GM18907 (cell line): ENCODE results near the gene BLTP1.
"Not testable (repeated sequence)": the region's sequence is repeated elsewhere in the genome, so short reads cannot be mapped to it uniquely, and the experiment has no call there.

ENCODE experiments used
- ATAC-seq: cut with Tn5 transposase; IDR thresholded peaks from one replicate; pipeline ENCODE4 v1.9.1; 2021; ENCODE audit warnings: mild to moderate bottlenecking, moderate library complexity; ENCODE audit not compliant: unreplicated experiment

Gene BLTP1

GRCh38 chr4:122151982-122152710 is at the start of gene BLTP1:
Gene BLTP1 (plus strand): TSS chr4:122152331. CDS start chr4:122170648, 18,317 bp downstream.
- peak; percentile 98 for ATAC-seq

- no peak for ATAC-seq
Observed at GRCh38 chr4:122104184-122104583, 47.9 kb upstream of the BLTP1 start.

GRCh38 chr4:122107680-122108079 is 44.5 kb upstream of the BLTP1 start:
- no peak for ATAC-seq

GRCh38 chr4:122110304-122110703 is 41.8 kb upstream of the BLTP1 start:
- ATAC-seq: not testable (repeated sequence)

- ATAC-seq: no peak
Observed at GRCh38 chr4:122117743-122118142, 34.4 kb upstream of the BLTP1 start.

- ATAC-seq: no peak
Observed at GRCh38 chr4:122118243-122118642, 33.9 kb upstream of the BLTP1 start.

- ATAC-seq: no peak
Observed at GRCh38 chr4:122119739-122120138, 32.4 kb upstream of the BLTP1 start.

- no peak for ATAC-seq
Observed at GRCh38 chr4:122121593-122121992, 30.5 kb upstream of the BLTP1 start.

GRCh38 chr4:122122083-122122482 is 30.0 kb upstream of the BLTP1 start:
- ATAC-seq: no peak

GRCh38 chr4:122129061-122129460 is 23.1 kb upstream of the BLTP1 start:
- no peak for ATAC-seq

- peak; percentile 93 for ATAC-seq
Observed at GRCh38 chr4:122131562-122132157, 20.5 kb upstream of the BLTP1 start.

GRCh38 chr4:122132891-122133290 is 19.2 kb upstream of the BLTP1 start:
- no peak for ATAC-seq

GRCh38 chr4:122139139-122139538 is 13.0 kb upstream of the BLTP1 start:
- no peak for ATAC-seq

- no peak for ATAC-seq
Observed at GRCh38 chr4:122140834-122141233, 11.3 kb upstream of the BLTP1 start.

- no peak for ATAC-seq
Observed at GRCh38 chr4:122142687-122143086, 9.4 kb upstream of the BLTP1 start.

- no peak for ATAC-seq
Observed at GRCh38 chr4:122146652-122147051, 5.5 kb upstream of the BLTP1 start.

GRCh38 chr4:122150931-122151330 is 1.2 kb upstream of the BLTP1 start:
- no peak for ATAC-seq

- ATAC-seq: peak; percentile 47
Observed at GRCh38 chr4:122152711-122153226, 638 bp downstream of the BLTP1 start.

GRCh38 chr4:122156819-122157218 is 4.7 kb downstream of the BLTP1 start:
- ATAC-seq: no peak

- ATAC-seq: no peak
Observed at GRCh38 chr4:122163301-122163700, 11.2 kb downstream of the BLTP1 start.

- ATAC-seq: no peak
Observed at GRCh38 chr4:122163767-122164166, 11.6 kb downstream of the BLTP1 start.

GRCh38 chr4:122167369-122167768 is 15.2 kb downstream of the BLTP1 start:
- ATAC-seq: no peak
